Measurements from ENCODE around the gene GCLC.

DNA sequence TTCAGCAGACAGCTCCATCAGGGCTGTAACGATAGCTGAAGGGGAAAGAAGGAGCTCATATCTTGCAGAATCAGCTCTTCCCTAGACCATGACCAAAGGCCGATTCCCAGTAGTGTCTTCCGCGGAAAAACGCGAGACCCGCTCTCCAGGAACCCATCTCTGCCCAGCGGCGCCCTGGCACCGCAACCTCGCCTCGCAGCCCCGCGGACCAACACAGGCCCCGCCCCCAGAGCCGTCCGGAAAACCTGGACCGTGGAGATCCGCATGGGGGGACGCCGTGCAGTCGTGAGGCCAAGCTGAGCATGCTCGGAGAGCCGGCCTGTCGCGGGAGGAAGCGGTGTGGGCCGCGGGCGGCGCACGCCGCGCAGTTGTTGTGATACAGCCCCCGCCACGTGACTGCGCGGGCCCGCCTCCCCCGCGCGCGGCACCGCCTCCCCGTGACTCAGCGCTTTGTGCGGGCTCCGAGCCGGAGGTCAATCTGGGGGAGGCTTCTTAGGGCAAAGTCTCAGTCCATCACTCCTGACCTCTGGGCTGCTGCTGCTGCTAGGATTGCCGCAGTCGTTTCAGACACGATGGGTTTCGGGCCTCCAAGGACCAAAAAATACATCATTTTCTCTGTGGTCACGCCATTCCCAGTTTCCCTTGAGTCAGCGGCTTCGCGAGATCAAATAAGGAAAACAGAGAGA lies 3.1 kb upstream of the GCLC start:
- peak in 5 of 11 experiments; percentile 24 to 38 (median 33) for TF ChIP-seq CTCF (IDR thresholded peaks at IDR 0.05 in 8 of 11, conservative IDR thresholded peaks at IDR 0.05 in 3 of 11)
- TF ChIP-seq POLR2AphosphoS5 (IDR thresholded peaks at IDR 0.05), result peak; percentile 86 to 94 (median 92)
- TF ChIP-seq POLR2A (IDR thresholded peaks at IDR 0.05), result peak in 2 of 3 donors; percentile 17 to 18

Data from spleen (tissue), 7 donors.